ENCODE data around the gene MAPKAPK2.

DNA sequence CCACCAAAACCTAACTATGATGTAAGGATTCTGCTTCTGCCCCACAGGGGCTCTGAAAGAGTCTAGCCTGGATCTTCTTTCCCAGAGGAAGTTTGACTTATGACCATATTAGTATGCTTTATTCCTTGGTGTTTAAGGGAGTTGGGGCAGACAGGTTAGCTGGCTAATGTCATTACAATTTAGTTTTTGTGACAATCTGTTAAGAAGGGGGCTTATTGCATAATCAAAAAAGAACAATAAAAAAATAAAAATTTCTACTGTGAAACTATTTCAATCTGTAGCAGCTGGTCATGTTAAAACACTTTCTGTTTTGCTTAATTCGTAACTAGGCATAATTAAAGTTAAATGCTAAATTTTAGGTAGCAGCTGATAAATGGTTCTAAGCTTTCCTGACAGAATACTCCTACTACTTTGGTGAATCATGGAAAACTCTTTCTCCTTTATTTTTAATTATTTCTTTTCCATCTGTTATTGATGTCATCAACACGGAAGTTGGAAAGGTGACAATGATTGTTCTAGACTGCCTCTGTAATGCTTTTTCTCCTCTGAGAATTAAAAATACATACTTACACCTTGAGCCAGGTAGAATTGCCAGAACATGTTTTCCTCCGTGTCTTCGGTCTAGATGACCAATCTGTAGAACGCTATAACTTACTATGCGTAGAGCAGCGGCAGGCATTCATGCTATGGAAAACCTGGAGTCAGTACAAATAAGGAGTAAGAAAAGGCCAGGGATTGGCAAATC, 30.8 kb upstream of the MAPKAPK2 start:
- no peak for TF ChIP-seq IRF2 (CRISPR knock-in tag; IDR thresholded peaks at IDR 0.05)
- TF ChIP-seq, protein P1, sequence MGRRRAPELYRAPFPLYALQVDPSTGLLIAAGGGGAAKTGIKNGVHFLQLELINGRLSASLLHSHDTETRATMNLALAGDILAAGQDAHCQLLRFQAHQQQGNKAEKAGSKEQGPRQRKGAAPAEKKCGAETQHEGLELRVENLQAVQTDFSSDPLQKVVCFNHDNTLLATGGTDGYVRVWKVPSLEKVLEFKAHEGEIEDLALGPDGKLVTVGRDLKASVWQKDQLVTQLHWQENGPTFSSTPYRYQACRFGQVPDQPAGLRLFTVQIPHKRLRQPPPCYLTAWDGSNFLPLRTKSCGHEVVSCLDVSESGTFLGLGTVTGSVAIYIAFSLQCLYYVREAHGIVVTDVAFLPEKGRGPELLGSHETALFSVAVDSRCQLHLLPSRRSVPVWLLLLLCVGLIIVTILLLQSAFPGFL (CRISPR knock-in tag; IDR thresholded peaks at IDR 0.05): no peak
- TF ChIP-seq RAD21 (CRISPR knock-in tag; IDR thresholded peaks at IDR 0.05): no peak
- no peak for TF ChIP-seq KAT7 (CRISPR knock-in tag; IDR thresholded peaks at IDR 0.05; ENCODE audit: borderline replicate concordance)
- no peak for TF ChIP-seq DNMT3B (CRISPR knock-in tag; conservative IDR thresholded peaks at IDR 0.05)
- no peak for TF ChIP-seq ZNF687 (CRISPR knock-in tag; IDR thresholded peaks at IDR 0.05)
- TF ChIP-seq, protein P2, sequence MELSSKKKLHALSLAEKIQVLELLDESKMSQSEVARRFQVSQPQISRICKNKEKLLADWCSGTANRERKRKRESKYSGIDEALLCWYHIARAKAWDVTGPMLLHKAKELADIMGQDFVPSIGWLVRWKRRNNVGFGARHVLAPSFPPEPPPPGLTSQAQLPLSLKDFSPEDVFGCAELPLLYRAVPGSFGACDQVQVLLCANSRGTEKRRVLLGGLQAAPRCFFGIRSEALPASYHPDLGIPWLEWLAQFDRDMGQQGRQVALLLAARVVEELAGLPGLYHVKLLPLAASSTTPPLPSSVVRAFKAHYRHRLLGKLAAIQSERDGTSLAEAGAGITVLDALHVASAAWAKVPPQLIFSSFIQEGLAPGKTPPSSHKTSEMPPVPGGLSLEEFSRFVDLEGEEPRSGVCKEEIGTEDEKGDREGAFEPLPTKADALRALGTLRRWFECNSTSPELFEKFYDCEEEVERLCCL (CRISPR knock-in tag; IDR thresholded peaks at IDR 0.05; ENCODE audit: borderline replicate concordance): no peak
- no peak for TF ChIP-seq FOXM1 (CRISPR knock-in tag; IDR thresholded peaks at IDR 0.05)
- TF ChIP-seq SIN3A (IDR thresholded peaks at IDR 0.05; ENCODE audit: borderline replicate concordance, low read depth, low read length): no peak
- no peak for TF ChIP-seq EZH2 (conservative IDR thresholded peaks at IDR 0.05; ENCODE audit: low read depth, low read length)
- no peak for TF ChIP-seq MXD4 (CRISPR knock-in tag; IDR thresholded peaks at IDR 0.05)
- no peak for TF ChIP-seq SMC3 (IDR thresholded peaks at IDR 0.05; ENCODE audit: low read length)
- no peak for TF ChIP-seq ZFP90 (CRISPR knock-in tag; IDR thresholded peaks at IDR 0.05; ENCODE audit: borderline replicate concordance)
